Uterus (tissue), 4 donors: ENCODE results near the gene UBAP1L. TPM values are rescaled to one million over a fixed set of nuclear protein-coding genes. Genes with fewer than 3 reads are reported as not detected.

Experiments
- DNase-seq, 2 donors: peaks; one replicate each; pipeline ENCODE4 v3.0.0-alpha.2; 2019 to 2020
- H3K27ac ChIP-seq, 2 donors: fragments of 200-600 bp; sonication (generic); 1 replicate in 1 of 2; 2 replicates in 1 of 2; pipeline ENCODE4 v1.5.1; 2016 to 2018
- H3K27me3 ChIP-seq, 2 donors: fragments of 200-600 bp; sonication (generic); one replicate each; pipeline ENCODE4 v1.5.1; 2018 to 2019; ENCODE audit warnings: control low read depth in 1 of 2
- H3K36me3 ChIP-seq, 2 donors: fragments of 200-600 bp; sonication (generic); one replicate each; pipeline ENCODE4 v1.5.1; 2019; ENCODE audit warnings: control low read depth in 1 of 2
- H3K4me1 ChIP-seq, 2 donors: fragments of 200-600 bp; sonication (generic); one replicate each; pipeline ENCODE4 v1.5.1; 2018 to 2019; ENCODE audit warnings: control low read depth in 1 of 2
- H3K4me3 ChIP-seq, 2 donors: fragments of 200-600 bp; sonication (generic); 1 replicate in 1 of 2; 2 replicates in 1 of 2; pipeline ENCODE4 v1.5.1; 2018 to 2019; ENCODE audit warnings: mild to moderate bottlenecking in 1 of 2
- H3K9me3 ChIP-seq, 2 donors: fragments of 200-600 bp; sonication (generic); one replicate each; pipeline ENCODE4 v1.5.1; 2019; ENCODE audit warnings: control low read depth in 1 of 2
- CTCF ChIP-seq, 4 experiments: fragments of 200-600 bp in 2 of 4; fragments of 450-650 bp in 2 of 4; sonication (generic) in 2 of 4; IDR thresholded peaks; one replicate each; pipeline ENCODE4 v1.5.1; 2016 to 2019; ENCODE audit warnings: antibody characterized with exemption in 4 of 4, mild to moderate bottlenecking in 2 of 4, moderate library complexity in 1 of 4
- POLR2A ChIP-seq, 2 donors: fragments of 450-650 bp; IDR thresholded peaks; one replicate each; pipeline ENCODE4 v1.6.1; 2016; ENCODE audit warnings: antibody characterized with exemption in 2 of 2, mild to moderate bottlenecking in 1 of 2, moderate library complexity in 1 of 2
- intact Hi-C: fragments of 100-400 bp; cut with DNase I; formaldehyde crosslinking; loops from one replicate; pipeline ENCODE4 v1.15.1; 2023; ENCODE audit warnings: low total_unique reads
- total RNA-seq, 4 donors: library from RNA; depleted of rRNA in 3 of 4; stranded (reverse); fragments of >200 nt in 3 of 4; gene quantifications; one replicate each; pipeline versions ENCODE4 v1.1.0 to v1.2.4, GENCODE V29; 2014 to 2023
- donor health status: DM: yes; HTN: yes; CAD: no.

The UBAP1L gene
- total RNA-seq: 10 to 100 TPM in 1 of 4 donors, 1 to 10 TPM in 2, under 1 TPM in 1; 0.77 to 16.0 (median 3.8) TPM

- no peak within 1 kb of the TSS for H3K27ac ChIP-seq
- H3K27me3 ChIP-seq: no peaks in the 10 kb centered on the region
- intact Hi-C loops: no loop called here
- no peaks in the 10 kb centered on the region for H3K4me1 ChIP-seq
- no peak for TF ChIP-seq POLR2A (IDR thresholded peaks at IDR 0.05)
- no peak for TF ChIP-seq CTCF (IDR thresholded peaks at IDR 0.05)
- DNase-seq: no peak
- H3K4me3 ChIP-seq: no peak within 1 kb of the TSS
- H3K36me3 ChIP-seq: no peaks in the 10 kb centered on the region
- H3K9me3 ChIP-seq: no peaks in the 10 kb centered on the region
Measured at GRCh38 chr15:65115086-65115485, at the start of gene UBAP1L. Gene UBAP1L (minus strand): TSS chr15:65115200. CDS start chr15:65106215, 8,985 bp downstream.

DNA sequence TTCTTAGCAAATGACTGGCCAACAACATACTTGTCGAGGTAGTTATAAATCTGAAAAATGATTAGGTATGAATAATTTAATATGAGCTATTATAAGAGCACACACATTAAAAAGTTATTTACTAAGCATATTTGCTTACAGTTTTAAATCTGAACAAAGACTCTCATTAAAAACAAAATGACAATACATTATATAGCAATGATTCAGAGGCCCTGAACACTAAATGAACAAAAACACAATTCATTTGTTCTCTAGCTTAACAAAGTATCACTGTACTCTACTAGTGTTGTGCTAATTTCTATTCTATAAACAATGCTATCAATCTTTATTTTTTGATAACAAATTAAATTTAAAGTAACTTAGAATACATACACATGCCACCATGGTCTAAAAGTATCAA lies 49.1 kb upstream of the UBAP1L start:
- no peak overlapping the region for H3K27ac ChIP-seq
- H3K27me3 ChIP-seq: no peaks in the 10 kb centered on the region
- H3K4me1 ChIP-seq: no peaks in the 10 kb centered on the region
- intact Hi-C loops: no loop called here
- no peaks in the 10 kb centered on the region for H3K36me3 ChIP-seq
- DNase-seq: no peak
- no peak overlapping the region for H3K4me3 ChIP-seq
- H3K9me3 ChIP-seq: no peaks in the 10 kb centered on the region
- TF ChIP-seq POLR2A (IDR thresholded peaks at IDR 0.05) (no peak), CTCF (IDR thresholded peaks at IDR 0.05) (no peak)

DNA sequence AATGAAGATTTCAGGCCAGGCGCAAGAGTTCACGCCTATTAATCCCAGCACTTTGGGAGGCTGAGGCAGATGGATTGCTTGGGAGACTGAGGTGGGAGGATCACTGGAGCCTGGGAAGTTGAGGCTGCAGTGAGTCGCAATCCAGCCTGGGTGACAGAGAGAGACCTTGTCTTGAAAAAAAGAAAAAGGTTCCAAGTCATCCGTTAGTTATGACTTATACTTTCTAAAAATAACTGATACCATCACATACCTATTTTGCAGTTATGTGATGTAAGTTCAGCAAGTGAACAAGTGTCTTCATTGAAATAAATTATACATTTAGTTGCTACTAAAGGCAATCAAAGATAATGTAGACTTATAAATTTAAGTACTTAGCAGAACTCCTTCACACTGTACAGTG lies 48.0 kb upstream of the UBAP1L start:
- Histone ChIP-seq H3K4me1 (no peaks in the 10 kb centered on the region), H3K4me3 (no peak overlapping the region), H3K36me3 (no peaks in the 10 kb centered on the region), H3K9me3 (no peaks in the 10 kb centered on the region), H3K27ac (no peak overlapping the region), H3K27me3 (no peaks in the 10 kb centered on the region)
- DNase-seq: no peak
- no peak for TF ChIP-seq POLR2A (IDR thresholded peaks at IDR 0.05)
- TF ChIP-seq CTCF (IDR thresholded peaks at IDR 0.05): no peak
- intact Hi-C loops: no loop called here

DNA sequence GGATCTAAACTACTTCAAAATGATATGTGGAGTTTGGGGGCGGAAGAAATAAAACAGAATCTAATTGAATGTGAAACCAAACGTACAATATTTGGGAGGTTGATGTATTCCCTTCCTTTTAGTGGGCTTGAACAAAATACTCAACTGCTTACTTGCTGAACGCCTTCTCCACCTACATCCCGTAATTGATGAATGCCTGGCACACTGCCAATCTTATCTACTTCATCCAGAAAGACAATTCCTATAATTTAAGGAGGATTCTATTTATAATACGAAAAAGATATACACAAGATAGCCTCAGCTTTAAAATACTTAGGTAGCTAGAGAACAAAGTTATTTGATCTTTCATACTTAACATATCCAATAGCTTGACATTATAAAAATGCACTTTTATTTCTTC lies 41.7 kb upstream of the UBAP1L start:
- H3K9me3 ChIP-seq: no peaks in the 10 kb centered on the region
- no peaks in the 10 kb centered on the region for H3K4me1 ChIP-seq
- H3K36me3 ChIP-seq: no peaks in the 10 kb centered on the region
- DNase-seq: no peak
- H3K27ac ChIP-seq: no peak overlapping the region
- H3K4me3 ChIP-seq: no peak overlapping the region
- no peaks in the 10 kb centered on the region for H3K27me3 ChIP-seq
- TF ChIP-seq POLR2A (IDR thresholded peaks at IDR 0.05) (no peak), CTCF (IDR thresholded peaks at IDR 0.05) (no peak)
- intact Hi-C loops: no loop called here

- Histone ChIP-seq H3K27me3 (no peaks in the 10 kb centered on the region), H3K27ac (no peak overlapping the region), H3K4me3 (no peak overlapping the region), H3K4me1 (no peaks in the 10 kb centered on the region), H3K36me3 (no peaks in the 10 kb centered on the region), H3K9me3 (no peaks in the 10 kb centered on the region)
- no peak for TF ChIP-seq POLR2A (IDR thresholded peaks at IDR 0.05)
- TF ChIP-seq CTCF (IDR thresholded peaks at IDR 0.05): no peak
- DNase-seq: no peak
- intact Hi-C loops: no loop called here
Measured at GRCh38 chr15:65154720-65155119, 39.7 kb upstream of the UBAP1L start.
